Suprapubic skin (tissue), 4 donors: Measurements from ENCODE around the gene BMX. TPM values are rescaled to one million over a fixed set of nuclear protein-coding genes. Genes with fewer than 3 reads are reported as not detected.

Experiments
- DNase-seq, 2 donors: peaks; one replicate each; pipeline ENCODE4 v3.0.0-alpha.2; 2019; ENCODE audit warnings: low spot score in 2 of 2
- H3K27ac ChIP-seq: fragments of 200-600 bp; sonication (generic); one replicate; pipeline ENCODE4 v1.5.1; 2019
- H3K27me3 ChIP-seq: fragments of 200-600 bp; sonication (generic); one replicate; pipeline ENCODE4 v1.5.1; 2019
- H3K36me3 ChIP-seq: fragments of 200-600 bp; sonication (generic); one replicate; pipeline ENCODE4 v1.5.1; 2019
- H3K4me1 ChIP-seq: fragments of 200-600 bp; sonication (generic); one replicate; pipeline ENCODE4 v1.5.1; 2019
- H3K4me3 ChIP-seq: fragments of 200-600 bp; sonication (generic); one replicate; pipeline ENCODE4 v1.5.1; 2019; ENCODE audit warnings: mild to moderate bottlenecking
- H3K9me3 ChIP-seq: fragments of 200-600 bp; sonication (generic); one replicate; pipeline ENCODE4 v1.5.1; 2019
- EP300 ChIP-seq: sonication (generic); formaldehyde crosslinking; IDR thresholded peaks from one replicate; pipeline ENCODE4 v1.6.1; 2017; ENCODE audit warnings: antibody characterized with exemption
- POLR2A ChIP-seq, 2 donors: fragments of 450-650 bp; IDR thresholded peaks; one replicate each; pipeline ENCODE4 v1.6.1; 2017; ENCODE audit warnings: antibody characterized with exemption in 2 of 2, mild to moderate bottlenecking in 2 of 2, moderate library complexity in 2 of 2
- POLR2AphosphoS5 ChIP-seq, 3 donors: sonication (generic); formaldehyde crosslinking; IDR thresholded peaks; one replicate each; pipeline ENCODE4 v1.6.1; 2017; ENCODE audit warnings: antibody characterized with exemption in 3 of 3
- WGBS: methylation state at CpG from one replicate; pipeline ENCODE4 v1.1.5; 2018; 5-methylcytosine and 5-hydroxymethylcytosine counted together
- total RNA-seq, 4 donors: library from RNA; depleted of rRNA; stranded (reverse); fragments of >200 nt; gene quantifications; one replicate each; pipeline ENCODE4 v1.1.0, GENCODE V29; 2016
- TF ChIP-seq, protein P1 (sequence below), 2 donors: fragments of 200-600 bp in 1 of 2; fragments of 450-650 bp in 1 of 2; sonication (generic) in 1 of 2; IDR thresholded peaks; one replicate each; pipeline ENCODE4 v1.5.1; 2016 to 2019; ENCODE audit warnings: antibody characterized with exemption in 2 of 2, mild to moderate bottlenecking in 1 of 2, moderate library complexity in 1 of 2

The BMX gene
- total RNA-seq, 4 donors from 2014 or later = 0.45 to 1.9 (median 1.5) TPM

DNA sequence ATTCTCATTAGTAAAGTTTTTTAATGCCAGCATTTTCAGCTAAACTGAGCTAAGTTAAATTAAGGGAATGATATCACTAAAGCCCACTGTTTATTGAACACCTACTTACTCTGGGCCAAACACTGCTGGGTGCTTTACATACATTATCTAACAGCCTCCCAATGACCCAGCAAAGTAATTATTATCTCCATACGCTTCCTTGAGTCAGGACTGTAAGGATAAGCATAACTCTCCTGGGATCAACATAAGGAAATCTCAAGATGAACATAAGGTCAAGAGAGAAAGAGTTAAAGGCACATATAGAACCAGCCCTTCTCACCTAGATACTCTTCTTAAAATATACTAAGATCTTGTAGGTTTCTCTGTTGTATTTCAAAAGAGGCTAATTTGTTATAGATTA, 13.7 kb downstream of the BMX start:
- no peaks in the 10 kb centered on the region for H3K4me1 ChIP-seq
- WGBS = 63% methylated on average over 1 of the region's 1 CpG
- no peak for DNase-seq
- no peaks in the 10 kb centered on the region for H3K27me3 ChIP-seq
- TF ChIP-seq, protein P1, sequence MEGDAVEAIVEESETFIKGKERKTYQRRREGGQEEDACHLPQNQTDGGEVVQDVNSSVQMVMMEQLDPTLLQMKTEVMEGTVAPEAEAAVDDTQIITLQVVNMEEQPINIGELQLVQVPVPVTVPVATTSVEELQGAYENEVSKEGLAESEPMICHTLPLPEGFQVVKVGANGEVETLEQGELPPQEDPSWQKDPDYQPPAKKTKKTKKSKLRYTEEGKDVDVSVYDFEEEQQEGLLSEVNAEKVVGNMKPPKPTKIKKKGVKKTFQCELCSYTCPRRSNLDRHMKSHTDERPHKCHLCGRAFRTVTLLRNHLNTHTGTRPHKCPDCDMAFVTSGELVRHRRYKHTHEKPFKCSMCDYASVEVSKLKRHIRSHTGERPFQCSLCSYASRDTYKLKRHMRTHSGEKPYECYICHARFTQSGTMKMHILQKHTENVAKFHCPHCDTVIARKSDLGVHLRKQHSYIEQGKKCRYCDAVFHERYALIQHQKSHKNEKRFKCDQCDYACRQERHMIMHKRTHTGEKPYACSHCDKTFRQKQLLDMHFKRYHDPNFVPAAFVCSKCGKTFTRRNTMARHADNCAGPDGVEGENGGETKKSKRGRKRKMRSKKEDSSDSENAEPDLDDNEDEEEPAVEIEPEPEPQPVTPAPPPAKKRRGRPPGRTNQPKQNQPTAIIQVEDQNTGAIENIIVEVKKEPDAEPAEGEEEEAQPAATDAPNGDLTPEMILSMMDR (IDR thresholded peaks at IDR 0.05) = no peak
- no peak for TF ChIP-seq EP300
- no peak for TF ChIP-seq POLR2AphosphoS5 (IDR thresholded peaks at IDR 0.05)
- TF ChIP-seq POLR2A (IDR thresholded peaks at IDR 0.05) = no peak
- no peak overlapping the region for H3K27ac ChIP-seq
- H3K4me3 ChIP-seq = no peak overlapping the region
- H3K36me3 ChIP-seq = no peaks in the 10 kb centered on the region
- no peaks in the 10 kb centered on the region for H3K9me3 ChIP-seq

- no peak for TF ChIP-seq POLR2AphosphoS5 (IDR thresholded peaks at IDR 0.05)
- TF ChIP-seq, protein P1 (IDR thresholded peaks at IDR 0.05) = no peak
- Histone ChIP-seq H3K4me1 (no peaks in the 10 kb centered on the region), H3K27ac (no peak overlapping the region), H3K36me3 (no peaks in the 10 kb centered on the region), H3K9me3 (no peaks in the 10 kb centered on the region), H3K27me3 (no peaks in the 10 kb centered on the region), H3K4me3 (no peak overlapping the region)
- 36% methylated on average over 6 of the region's 6 CpGs for WGBS
- DNase-seq = no peak
These were observed 15.3 kb downstream of the BMX start for GRCh38 chrX:15515931-15516330.

DNA sequence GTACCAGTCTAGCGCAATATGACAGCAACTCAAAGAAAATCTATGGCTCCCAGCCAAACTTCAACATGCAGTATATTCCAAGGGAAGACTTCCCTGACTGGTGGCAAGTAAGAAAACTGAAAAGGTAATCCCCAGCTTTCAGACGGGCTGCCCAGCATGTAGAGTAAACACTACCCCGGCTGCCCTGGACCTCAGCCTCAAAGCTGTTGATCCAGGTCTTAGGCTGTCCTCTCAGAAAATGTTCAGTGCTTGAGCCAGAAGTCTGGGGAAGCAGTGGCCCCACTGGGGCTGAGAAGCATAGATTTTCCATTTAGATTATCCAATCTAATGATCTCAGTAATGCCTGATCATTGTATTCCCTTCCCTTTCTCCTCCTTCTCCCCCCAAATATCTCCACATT, 21.9 kb downstream of the BMX start:
- no peaks in the 10 kb centered on the region for H3K27me3 ChIP-seq

GRCh38 chrX:15523088-15523487, 22.5 kb downstream of the BMX start:
- H3K9me3 ChIP-seq = no peaks in the 10 kb centered on the region
- H3K4me3 ChIP-seq = no peak overlapping the region
- no peaks in the 10 kb centered on the region for H3K36me3 ChIP-seq
- H3K27ac ChIP-seq = no peak overlapping the region
- H3K27me3 ChIP-seq = no peaks in the 10 kb centered on the region
- H3K4me1 ChIP-seq = no peaks in the 10 kb centered on the region
- DNase-seq = no peak
- TF ChIP-seq POLR2A (IDR thresholded peaks at IDR 0.05) (no peak), EP300 (no peak), POLR2AphosphoS5 (IDR thresholded peaks at IDR 0.05) (no peak)
- TF ChIP-seq, protein P1 (IDR thresholded peaks at IDR 0.05) = no peak

More for the DNA sequence above, 21.9 kb downstream of the BMX start:
- no peak overlapping the region for H3K4me3 ChIP-seq
- TF ChIP-seq EP300 = no peak
- no peak for TF ChIP-seq POLR2AphosphoS5 (IDR thresholded peaks at IDR 0.05)
- 65% methylated on average over 3 of the region's 3 CpGs for WGBS
- H3K4me1 ChIP-seq = no peaks in the 10 kb centered on the region
- no peak overlapping the region for H3K27ac ChIP-seq
- DNase-seq = no peak
- H3K9me3 ChIP-seq = no peaks in the 10 kb centered on the region
- H3K36me3 ChIP-seq = no peaks in the 10 kb centered on the region

DNA sequence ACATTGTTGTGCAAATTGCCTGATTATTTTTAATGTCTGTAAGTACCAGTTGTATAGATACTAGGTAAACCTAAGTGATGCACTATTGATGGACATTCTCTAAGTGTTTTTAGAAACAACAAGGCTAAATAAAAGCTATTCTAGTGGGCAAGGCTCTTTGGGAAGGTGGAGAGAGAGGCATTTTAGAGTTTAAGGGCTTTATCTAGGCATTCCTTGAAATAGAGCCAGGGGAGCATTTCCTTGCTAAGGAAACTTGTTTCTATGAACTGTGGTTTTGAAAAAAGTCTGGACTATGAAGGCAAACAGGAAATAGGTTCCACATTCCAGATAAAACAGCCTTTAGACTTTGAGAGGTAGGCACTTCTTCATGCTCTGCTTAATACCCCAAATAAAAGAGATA, 23.8 kb downstream of the BMX start:
- no peak for TF ChIP-seq EP300
- no peak for TF ChIP-seq POLR2A (IDR thresholded peaks at IDR 0.05)
- TF ChIP-seq, protein P1 (IDR thresholded peaks at IDR 0.05) = no peak
- TF ChIP-seq POLR2AphosphoS5 (IDR thresholded peaks at IDR 0.05) = no peak
- H3K36me3 ChIP-seq = no peaks in the 10 kb centered on the region
- H3K4me3 ChIP-seq = no peak overlapping the region
- no peak overlapping the region for H3K27ac ChIP-seq
- no peaks in the 10 kb centered on the region for H3K27me3 ChIP-seq
- DNase-seq = no peak
- H3K9me3 ChIP-seq = no peaks in the 10 kb centered on the region
- no peaks in the 10 kb centered on the region for H3K4me1 ChIP-seq

GRCh38 chrX:15525664-15526416, 25.2 kb downstream of the BMX start:
- 55% methylated on average over 8 of the region's 8 CpGs for whole genome bisulfite sequencing
- DNase-seq = no peak
- H3K9me3 ChIP-seq = no peaks in the 10 kb centered on the region
- no peaks in the 10 kb centered on the region for H3K36me3 ChIP-seq
- no peak overlapping the region for H3K4me3 ChIP-seq
- no peaks in the 10 kb centered on the region for H3K27me3 ChIP-seq
- H3K27ac ChIP-seq = no peak overlapping the region
- no peak for TF ChIP-seq POLR2A (IDR thresholded peaks at IDR 0.05)
- TF ChIP-seq EP300 = no peak
- TF ChIP-seq, protein P1 (IDR thresholded peaks at IDR 0.05) = no peak
- no peak for TF ChIP-seq POLR2AphosphoS5 (IDR thresholded peaks at IDR 0.05)
- H3K4me1 ChIP-seq = no peaks in the 10 kb centered on the region
